Astrocyte of the cerebellum (primary cell): ENCODE results near the gene ZNF205.
"Not testable (repeated sequence)": the region's sequence is repeated elsewhere in the genome, so short reads cannot be mapped to it uniquely, and the experiment has no call there.

ENCODE experiments used
- DNase-seq: peaks from one replicate; pipeline ENCODE4 v3.0.0-alpha.2; 2011; ENCODE audit warnings: low read depth
- H3K4me3 ChIP-seq: 2 replicates; pipeline ENCODE4 v1.5.1; 2011; ENCODE audit warnings: mild to moderate bottlenecking, low read depth, low read length, moderate library complexity
- CTCF ChIP-seq: IDR thresholded peaks from 2 replicates; pipeline ENCODE4 v1.5.1; 2012; ENCODE audit warnings: low read length, low read depth, moderate library complexity, mild to moderate bottlenecking; ENCODE audit errors: missing control alignments
- in situ Hi-C: cut with HindIII; loops from 2 replicates; pipeline ENCODE4 v1.10.0; 2017; ENCODE audit warnings: low sequenced_read_pairs

The ZNF205 gene

GRCh38 chr16:3068487-3068886 lies 43.9 kb upstream of the ZNF205 start:
- in situ Hi-C loops = loop anchor here (5.0 kb wide), 1 partner anchor 84 kb away; no protein-coding TSS in a partner anchor
- no peak for TF ChIP-seq CTCF
- DNase-seq = no peak

GRCh38 chr16:3069146-3069545 lies 43.2 kb upstream of the ZNF205 start:
- DNase-seq = not testable (repeated sequence)
- in situ Hi-C loops = loop anchor here (5.0 kb wide), 1 partner anchor 83 kb away; no protein-coding TSS in a partner anchor

More at GRCh38 chr16:3068487-3068886, 43.9 kb upstream of the ZNF205 start:
- H3K4me3 ChIP-seq = no peak overlapping the region

GRCh38 chr16:3070608-3071111 lies 41.7 kb upstream of the ZNF205 start:
- H3K4me3 ChIP-seq = no peak overlapping the region
- DNase-seq = no peak
- no peak for TF ChIP-seq CTCF
- in situ Hi-C loops = no loop called here

More at GRCh38 chr16:3069146-3069545, 43.2 kb upstream of the ZNF205 start:
- not testable (repeated sequence) for H3K4me3 ChIP-seq

GRCh38 chr16:3071655-3072054 lies 40.7 kb upstream of the ZNF205 start:
- no peak for DNase-seq

GRCh38 chr16:3072148-3072547 lies 40.2 kb upstream of the ZNF205 start:
- in situ Hi-C loops, H3K4me3 ChIP-seq, DNase-seq: not testable (repeated sequence)

More at GRCh38 chr16:3071655-3072054, 40.7 kb upstream of the ZNF205 start:
- in situ Hi-C loops = no loop called here
- no peak overlapping the region for H3K4me3 ChIP-seq
- no peak for TF ChIP-seq CTCF

GRCh38 chr16:3072576-3073263 lies 39.7 kb upstream of the ZNF205 start:
- H3K4me3 ChIP-seq, in situ Hi-C loops, DNase-seq: not testable (repeated sequence)

- no peak for DNase-seq
- no peak for TF ChIP-seq CTCF
- in situ Hi-C loops = no loop called here
- no peak overlapping the region for H3K4me3 ChIP-seq
These were observed 38.9 kb upstream of the ZNF205 start for GRCh38 chr16:3073448-3073847.

- TF ChIP-seq CTCF = no peak
- no peak for DNase-seq
- no peak overlapping the region for H3K4me3 ChIP-seq
- in situ Hi-C loops = no loop called here
These were observed 37.4 kb upstream of the ZNF205 start for GRCh38 chr16:3074860-3075522.
